HEK293 (cell line): ENCODE measurements around the gene PTTG2.
A peak's percentile ranks its signal among the peaks of the same experiment; 100 is the strongest.

Source experiments
- CTCF ChIP-seq: fragments of 450-650 bp; formaldehyde crosslinking; IDR thresholded peaks from 2 replicates; pipeline ENCODE4 v1.5.1; 2016; ENCODE audit warnings: missing biosample characterization, missing genetic modification characterization
- GLI4 ChIP-seq: fragments of 450-650 bp; formaldehyde crosslinking; IDR thresholded peaks from 2 replicates; pipeline ENCODE4 v1.5.1; 2016; ENCODE audit warnings: missing biosample characterization, missing genetic modification characterization
- GLIS1 ChIP-seq: fragments of 450-650 bp; formaldehyde crosslinking; IDR thresholded peaks from 2 replicates; pipeline ENCODE4 v1.5.1; 2016; ENCODE audit warnings: missing biosample characterization, missing genetic modification characterization
- HOXA7 ChIP-seq: sonication (generic); formaldehyde crosslinking; IDR thresholded peaks from 2 replicates; pipeline ENCODE4 v1.8.1; 2022; ENCODE audit warnings: missing genetic modification reagents, borderline replicate concordance
- KLF10 ChIP-seq: fragments of 450-650 bp; IDR thresholded peaks from 2 replicates; pipeline ENCODE4 v1.5.1; 2018; ENCODE audit warnings: missing biosample characterization, mild to moderate bottlenecking, missing genetic modification characterization
- KLF17 ChIP-seq: fragments of 450-650 bp; formaldehyde crosslinking; IDR thresholded peaks from 2 replicates; pipeline ENCODE4 v1.5.1; 2016; ENCODE audit warnings: missing biosample characterization, missing genetic modification characterization
- OSR2 ChIP-seq: fragments of 450-650 bp; formaldehyde crosslinking; IDR thresholded peaks from 2 replicates; pipeline ENCODE4 v1.5.1; 2016; ENCODE audit warnings: missing biosample characterization, missing genetic modification characterization
- PRDM4 ChIP-seq: fragments of 450-650 bp; formaldehyde crosslinking; IDR thresholded peaks from 2 replicates; pipeline ENCODE4 v1.5.1; 2017; ENCODE audit warnings: missing biosample characterization, missing genetic modification characterization
- SALL2 ChIP-seq: fragments of 450-650 bp; formaldehyde crosslinking; IDR thresholded peaks from 2 replicates; pipeline ENCODE4 v1.5.0; 2017; ENCODE audit warnings: missing biosample characterization, mild to moderate bottlenecking, missing genetic modification characterization, borderline replicate concordance
- TRIM28 ChIP-seq: IDR thresholded peaks from 2 replicates; pipeline ENCODE4 v1.6.1; 2011; ENCODE audit warnings: low read length, control low read depth, borderline replicate concordance
- ZEB2 ChIP-seq: fragments of 450-650 bp; formaldehyde crosslinking; IDR thresholded peaks from 2 replicates; pipeline ENCODE4 v1.5.1; 2016; ENCODE audit warnings: missing biosample characterization, missing genetic modification characterization
- ZFP41 ChIP-seq: fragments of 450-650 bp; formaldehyde crosslinking; IDR thresholded peaks from 2 replicates; pipeline ENCODE4 v1.5.1; 2016; ENCODE audit warnings: missing biosample characterization, missing genetic modification characterization, borderline replicate concordance
- ZNF140 ChIP-seq: fragments of 450-650 bp; formaldehyde crosslinking; IDR thresholded peaks from 2 replicates; pipeline ENCODE4 v1.5.1; 2016; ENCODE audit warnings: missing biosample characterization, missing genetic modification characterization
- ZNF146 ChIP-seq: fragments of 450-650 bp; formaldehyde crosslinking; IDR thresholded peaks from 2 replicates; pipeline ENCODE4 v1.5.1; 2016; ENCODE audit warnings: missing biosample characterization, missing genetic modification characterization
- ZNF157 ChIP-seq: fragments of 450-650 bp; formaldehyde crosslinking; IDR thresholded peaks from 2 replicates; pipeline ENCODE4 v1.5.1; 2016; ENCODE audit warnings: missing biosample characterization, missing genetic modification characterization
- ZNF239 ChIP-seq: fragments of 450-650 bp; formaldehyde crosslinking; IDR thresholded peaks from 2 replicates; pipeline ENCODE4 v1.5.1; 2016; ENCODE audit warnings: missing biosample characterization, missing genetic modification characterization
- ZNF24 ChIP-seq: fragments of 450-650 bp; formaldehyde crosslinking; IDR thresholded peaks from 2 replicates; pipeline ENCODE4 v1.5.1; 2016; ENCODE audit warnings: missing biosample characterization, missing genetic modification characterization
- ZNF248 ChIP-seq: fragments of 450-650 bp; formaldehyde crosslinking; IDR thresholded peaks from 2 replicates; pipeline ENCODE4 v1.5.1; 2017; ENCODE audit warnings: missing biosample characterization, missing genetic modification characterization
- ZNF302 ChIP-seq: fragments of 450-650 bp; formaldehyde crosslinking; IDR thresholded peaks from 2 replicates; pipeline ENCODE4 v1.5.1; 2016; ENCODE audit warnings: missing biosample characterization, missing genetic modification characterization, low read depth
- ZNF311 ChIP-seq: fragments of 450-650 bp; formaldehyde crosslinking; IDR thresholded peaks from 2 replicates; pipeline ENCODE4 v1.5.1; 2017; ENCODE audit warnings: missing biosample characterization, missing genetic modification characterization, borderline replicate concordance
- ZNF324 ChIP-seq: fragments of 450-650 bp; formaldehyde crosslinking; IDR thresholded peaks from 2 replicates; pipeline ENCODE4 v1.5.1; 2016; ENCODE audit warnings: missing biosample characterization, missing genetic modification characterization
- ZNF473 ChIP-seq: fragments of 450-650 bp; formaldehyde crosslinking; IDR thresholded peaks from 2 replicates; pipeline ENCODE4 v1.5.1; 2017; ENCODE audit warnings: missing biosample characterization, missing genetic modification characterization
- ZNF514 ChIP-seq: fragments of 450-650 bp; formaldehyde crosslinking; IDR thresholded peaks from 2 replicates; pipeline ENCODE4 v1.5.1; 2016; ENCODE audit warnings: missing biosample characterization, missing genetic modification characterization
- ZNF530 ChIP-seq: fragments of 450-650 bp; formaldehyde crosslinking; IDR thresholded peaks from 2 replicates; pipeline ENCODE4 v1.5.1; 2016; ENCODE audit warnings: low read depth, missing biosample characterization, missing genetic modification characterization
- ZNF548 ChIP-seq: fragments of 450-650 bp; formaldehyde crosslinking; IDR thresholded peaks from 2 replicates; pipeline ENCODE4 v1.5.1; 2016; ENCODE audit warnings: missing biosample characterization, missing genetic modification characterization
- ZNF549 ChIP-seq: fragments of 450-650 bp; IDR thresholded peaks from 2 replicates; pipeline ENCODE4 v1.5.1; 2018; ENCODE audit warnings: missing biosample characterization, missing genetic modification characterization, mild to moderate bottlenecking, inconsistent platforms, moderate library complexity
- ZNF555 ChIP-seq: fragments of 450-650 bp; formaldehyde crosslinking; conservative IDR thresholded peaks from 2 replicates; pipeline ENCODE4 v1.5.1; 2017; ENCODE audit warnings: missing biosample characterization, mild to moderate bottlenecking, missing genetic modification characterization, inconsistent platforms
- ZNF585B ChIP-seq: fragments of 450-650 bp; formaldehyde crosslinking; IDR thresholded peaks from 2 replicates; pipeline ENCODE4 v1.5.1; 2016; ENCODE audit warnings: missing biosample characterization, missing genetic modification characterization
- ZNF623 ChIP-seq: fragments of 450-650 bp; formaldehyde crosslinking; IDR thresholded peaks from 2 replicates; pipeline ENCODE4 v1.5.1; 2016; ENCODE audit warnings: missing biosample characterization, missing genetic modification characterization
- ZNF701 ChIP-seq: fragments of 450-650 bp; formaldehyde crosslinking; IDR thresholded peaks from 2 replicates; pipeline ENCODE4 v1.5.1; 2016; ENCODE audit warnings: missing biosample characterization, missing genetic modification characterization
- ZNF704 ChIP-seq: fragments of 450-650 bp; formaldehyde crosslinking; IDR thresholded peaks from 2 replicates; pipeline ENCODE4 v1.5.1; 2016; ENCODE audit warnings: missing biosample characterization, missing genetic modification characterization
- ZNF777 ChIP-seq: fragments of 450-650 bp; formaldehyde crosslinking; IDR thresholded peaks from 2 replicates; pipeline ENCODE4 v1.5.1; 2017; ENCODE audit warnings: missing biosample characterization, missing genetic modification characterization, borderline replicate concordance
- ZNF791 ChIP-seq: fragments of 450-650 bp; formaldehyde crosslinking; IDR thresholded peaks from 2 replicates; pipeline ENCODE4 v1.5.1; 2016; ENCODE audit warnings: missing biosample characterization, missing genetic modification characterization
- ZSCAN23 ChIP-seq: fragments of 450-650 bp; formaldehyde crosslinking; IDR thresholded peaks from 2 replicates; pipeline ENCODE4 v1.5.1; 2016; ENCODE audit warnings: missing biosample characterization, missing genetic modification characterization

PTTG2 gene

GRCh38 chr4:37977471-37978247, 17.5 kb downstream of the PTTG2 start (continued):
- TF ChIP-seq ZNF473 (no peak), HOXA7 (CRISPR knock-in tag) (no peak), ZNF530 (tag by site-specific recombination) (no peak), ZNF140 (tag by site-specific recombination) (no peak), ZNF791 (tag by site-specific recombination) (no peak), SALL2 (tag by site-specific recombination) (no peak), ZNF514 (no peak), ZNF24 (tag by site-specific recombination) (no peak), ZNF157 (tag by site-specific recombination) (no peak), ZEB2 (tag by site-specific recombination) (peak; percentile 33; the same call in 1 of the 2 replicates), ZNF585B (tag by site-specific recombination) (no peak), ZNF248 (tag by site-specific recombination) (no peak), TRIM28 (no peak), ZNF302 (tag by site-specific recombination) (no peak), OSR2 (no peak), ZNF549 (tag by site-specific recombination) (no peak), CTCF (tag by site-specific recombination) (peak; percentile 91), KLF17 (tag by site-specific recombination) (peak; percentile 31; the same call in 1 of the 2 replicates), ZNF324 (tag by site-specific recombination) (no peak), ZFP41 (tag by site-specific recombination) (no peak), ZNF623 (tag by site-specific recombination) (no peak), GLI4 (tag by site-specific recombination) (no peak), GLIS1 (peak; percentile 57), ZNF777 (no peak), ZNF548 (tag by site-specific recombination) (no peak), ZNF555 (no peak), PRDM4 (no peak), ZNF239 (tag by site-specific recombination) (no peak), ZNF311 (tag by site-specific recombination) (no peak), ZNF701 (tag by site-specific recombination) (no peak), ZNF704 (no peak), ZNF146 (tag by site-specific recombination) (no peak), KLF10 (tag by site-specific recombination) (0 out of 2 replicates have a peak, but pooled peaks have one; percentile 21), ZSCAN23 (tag by site-specific recombination) (no peak)
